Vagina (tissue), 2 donors: ENCODE data around the gene ZEB2.

Source experiments
- POLR2A ChIP-seq, 2 donors: fragments of 450-650 bp; IDR thresholded peaks; one replicate each; pipeline ENCODE4 v1.6.1; 2017; ENCODE audit warnings: antibody characterized with exemption in 2 of 2, mild to moderate bottlenecking in 2 of 2, moderate library complexity in 2 of 2
- POLR2AphosphoS5 ChIP-seq, 2 donors: sonication (generic); formaldehyde crosslinking; IDR thresholded peaks; one replicate each; pipeline ENCODE4 v1.9.0; 2017; ENCODE audit warnings: antibody characterized with exemption in 2 of 2, mild to moderate bottlenecking in 2 of 2, low read depth in 1 of 2; ENCODE audit not compliant: insufficient read depth in 1 of 2
- TF ChIP-seq, protein P1 (sequence below), 3 experiments: fragments of 450-650 bp in 2 of 3; fragments of 200-600 bp in 1 of 3; sonication (generic) in 1 of 3; IDR thresholded peaks; one replicate each; pipeline ENCODE4 v1.5.1; 2017 to 2019; ENCODE audit warnings: antibody characterized with exemption in 3 of 3, mild to moderate bottlenecking in 2 of 3, moderate library complexity in 2 of 3

DNA sequence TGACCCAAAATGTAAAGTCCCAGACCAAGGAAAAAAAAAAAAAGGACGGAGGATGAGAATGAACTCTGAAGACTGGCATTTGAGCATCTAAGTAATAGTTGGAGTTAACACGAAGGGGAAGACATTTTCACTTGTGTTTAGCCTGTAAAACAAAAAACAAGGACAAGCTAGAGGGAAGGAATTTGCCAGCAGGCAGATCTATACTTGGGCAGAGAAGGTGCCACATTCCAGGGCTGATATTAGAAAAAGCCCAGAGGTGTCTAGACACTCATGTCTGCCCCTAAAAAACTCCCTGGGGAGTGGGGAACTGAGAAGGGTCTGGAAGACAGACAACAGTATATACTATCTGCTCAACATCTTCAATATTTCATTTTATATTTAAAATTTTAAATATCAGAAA, 171.1 kb downstream of the ZEB2 start:
- TF ChIP-seq, protein P1, sequence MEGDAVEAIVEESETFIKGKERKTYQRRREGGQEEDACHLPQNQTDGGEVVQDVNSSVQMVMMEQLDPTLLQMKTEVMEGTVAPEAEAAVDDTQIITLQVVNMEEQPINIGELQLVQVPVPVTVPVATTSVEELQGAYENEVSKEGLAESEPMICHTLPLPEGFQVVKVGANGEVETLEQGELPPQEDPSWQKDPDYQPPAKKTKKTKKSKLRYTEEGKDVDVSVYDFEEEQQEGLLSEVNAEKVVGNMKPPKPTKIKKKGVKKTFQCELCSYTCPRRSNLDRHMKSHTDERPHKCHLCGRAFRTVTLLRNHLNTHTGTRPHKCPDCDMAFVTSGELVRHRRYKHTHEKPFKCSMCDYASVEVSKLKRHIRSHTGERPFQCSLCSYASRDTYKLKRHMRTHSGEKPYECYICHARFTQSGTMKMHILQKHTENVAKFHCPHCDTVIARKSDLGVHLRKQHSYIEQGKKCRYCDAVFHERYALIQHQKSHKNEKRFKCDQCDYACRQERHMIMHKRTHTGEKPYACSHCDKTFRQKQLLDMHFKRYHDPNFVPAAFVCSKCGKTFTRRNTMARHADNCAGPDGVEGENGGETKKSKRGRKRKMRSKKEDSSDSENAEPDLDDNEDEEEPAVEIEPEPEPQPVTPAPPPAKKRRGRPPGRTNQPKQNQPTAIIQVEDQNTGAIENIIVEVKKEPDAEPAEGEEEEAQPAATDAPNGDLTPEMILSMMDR (IDR thresholded peaks at IDR 0.05) = no peak
- TF ChIP-seq POLR2A (IDR thresholded peaks at IDR 0.05) (no peak), POLR2AphosphoS5 (IDR thresholded peaks at IDR 0.05; ENCODE audit: insufficient read depth in 1 of 2, low read depth in 1 of 2) (no peak)
